Vagina (tissue), 2 donors: ENCODE results near the gene FLT4. TPM values are rescaled to one million over a fixed set of nuclear protein-coding genes. Genes with fewer than 3 reads are reported as not detected.
A peak's percentile ranks its signal among the peaks of the same experiment; 100 is the strongest.

Experiments
- DNase-seq, 2 donors: peaks; one replicate each; pipeline ENCODE4 v3.0.0-alpha.2; 2017; ENCODE audit errors: extremely low spot score in 2 of 2
- H3K27ac ChIP-seq: fragments of 200-600 bp; sonication (generic); one replicate; pipeline ENCODE4 v1.5.1; 2019
- H3K27me3 ChIP-seq: fragments of 200-600 bp; sonication (generic); one replicate; pipeline ENCODE4 v1.5.1; 2019
- H3K36me3 ChIP-seq, 2 donors: fragments of 200-600 bp; sonication (generic); one replicate each; pipeline ENCODE4 v1.5.1; 2017 to 2019
- H3K4me1 ChIP-seq: fragments of 200-600 bp; sonication (generic); one replicate; pipeline ENCODE4 v1.5.1; 2019
- H3K4me3 ChIP-seq, 2 donors: fragments of 200-600 bp; sonication (generic); 1 replicate in 1 of 2; 2 replicates in 1 of 2; pipeline ENCODE4 v1.5.1; 2016 to 2019
- H3K9me3 ChIP-seq: fragments of 200-600 bp; sonication (generic); one replicate; pipeline ENCODE4 v1.5.1; 2019
- CTCF ChIP-seq, 3 experiments: fragments of 450-650 bp in 2 of 3; fragments of 200-600 bp in 1 of 3; sonication (generic) in 1 of 3; IDR thresholded peaks; one replicate each; pipeline ENCODE4 v1.5.1; 2017 to 2019; ENCODE audit warnings: antibody characterized with exemption in 3 of 3, mild to moderate bottlenecking in 2 of 3, moderate library complexity in 2 of 3
- POLR2A ChIP-seq, 2 donors: fragments of 450-650 bp; IDR thresholded peaks; one replicate each; pipeline ENCODE4 v1.6.1; 2017; ENCODE audit warnings: antibody characterized with exemption in 2 of 2, mild to moderate bottlenecking in 2 of 2, moderate library complexity in 2 of 2
- POLR2AphosphoS5 ChIP-seq, 2 donors: sonication (generic); formaldehyde crosslinking; IDR thresholded peaks; one replicate each; pipeline ENCODE4 v1.9.0; 2017; ENCODE audit warnings: antibody characterized with exemption in 2 of 2, mild to moderate bottlenecking in 2 of 2, low read depth in 1 of 2; ENCODE audit not compliant: insufficient read depth in 1 of 2
- intact Hi-C: fragments of 100-400 bp; cut with DNase I; formaldehyde crosslinking; loops from one replicate; pipeline ENCODE4 v1.15.1; 2023
- total RNA-seq: library from RNA; depleted of rRNA; stranded (reverse); fragments of >200 nt; gene quantifications from one replicate; pipeline ENCODE4 v1.2.3, GENCODE V29; 2016

FLT4 gene
- total RNA-seq, 1 donor from 2014 or later: 20.9 TPM

- no peak for DNase-seq
- intact Hi-C loops: no loop called here
- Histone ChIP-seq H3K9me3 (no peaks in the 10 kb centered on the region), H3K4me1 (no peaks in the 10 kb centered on the region), H3K27ac (no peak overlapping the region), H3K36me3 (no peaks in the 10 kb centered on the region), H3K4me3 (no peak overlapping the region), H3K27me3 (no peaks in the 10 kb centered on the region)
- TF ChIP-seq POLR2A (IDR thresholded peaks at IDR 0.05) (no peak), CTCF (IDR thresholded peaks at IDR 0.05) (no peak), POLR2AphosphoS5 (IDR thresholded peaks at IDR 0.05; ENCODE audit: insufficient read depth in 1 of 2, low read depth in 1 of 2) (no peak)
Measured at GRCh38 chr5:180621311-180621710, 28.1 kb downstream of the FLT4 start.

- Histone ChIP-seq H3K27ac (no peak overlapping the region), H3K27me3 (no peaks in the 10 kb centered on the region), H3K9me3 (no peaks in the 10 kb centered on the region), H3K4me1 (no peaks in the 10 kb centered on the region), H3K36me3 (no peaks in the 10 kb centered on the region), H3K4me3 (no peak overlapping the region)
- no peak for DNase-seq
- intact Hi-C loops: no loop called here
- no peak for TF ChIP-seq POLR2A (IDR thresholded peaks at IDR 0.05)
- no peak for TF ChIP-seq CTCF (IDR thresholded peaks at IDR 0.05)
- TF ChIP-seq POLR2AphosphoS5 (IDR thresholded peaks at IDR 0.05; ENCODE audit: insufficient read depth in 1 of 2, low read depth in 1 of 2): no peak
Measured at GRCh38 chr5:180620014-180620413, 29.4 kb downstream of the FLT4 start.

- no peak for DNase-seq
- Histone ChIP-seq H3K9me3 (no peaks in the 10 kb centered on the region), H3K36me3 (no peaks in the 10 kb centered on the region), H3K27me3 (no peaks in the 10 kb centered on the region), H3K27ac (no peak overlapping the region), H3K4me1 (no peaks in the 10 kb centered on the region), H3K4me3 (no peak overlapping the region)
- TF ChIP-seq CTCF (IDR thresholded peaks at IDR 0.05) (no peak), POLR2A (IDR thresholded peaks at IDR 0.05) (no peak), POLR2AphosphoS5 (IDR thresholded peaks at IDR 0.05; ENCODE audit: insufficient read depth in 1 of 2, low read depth in 1 of 2) (no peak)
- intact Hi-C loops: no loop called here
Measured at GRCh38 chr5:180619563-180619915, 29.9 kb downstream of the FLT4 start.

- DNase-seq: no peak
- Histone ChIP-seq H3K4me1 (no peaks in the 10 kb centered on the region), H3K4me3 (peak overlapping the region in 1 of 2 donors; percentile 13), H3K9me3 (no peaks in the 10 kb centered on the region), H3K36me3 (no peaks in the 10 kb centered on the region), H3K27me3 (no peaks in the 10 kb centered on the region), H3K27ac (no peak overlapping the region)
- intact Hi-C loops: no loop called here
- no peak for TF ChIP-seq CTCF (IDR thresholded peaks at IDR 0.05)
- no peak for TF ChIP-seq POLR2A (IDR thresholded peaks at IDR 0.05)
- no peak for TF ChIP-seq POLR2AphosphoS5 (IDR thresholded peaks at IDR 0.05; ENCODE audit: insufficient read depth in 1 of 2, low read depth in 1 of 2)
Measured at GRCh38 chr5:180618829-180619562, 30.4 kb downstream of the FLT4 start.

GRCh38 chr5:180618487-180618828 lies 30.9 kb downstream of the FLT4 start:
- H3K4me1 ChIP-seq: no peaks in the 10 kb centered on the region
- no peaks in the 10 kb centered on the region for H3K9me3 ChIP-seq
- peak overlapping the region in 1 of 2 donors; percentile 13 for H3K4me3 ChIP-seq
- DNase-seq: no peak
- H3K36me3 ChIP-seq: no peaks in the 10 kb centered on the region
- no peak for TF ChIP-seq POLR2A (IDR thresholded peaks at IDR 0.05)
- no peak for TF ChIP-seq CTCF (IDR thresholded peaks at IDR 0.05)
- no peak for TF ChIP-seq POLR2AphosphoS5 (IDR thresholded peaks at IDR 0.05; ENCODE audit: insufficient read depth in 1 of 2, low read depth in 1 of 2)
- no peaks in the 10 kb centered on the region for H3K27me3 ChIP-seq
- intact Hi-C loops: no loop called here
- no peak overlapping the region for H3K27ac ChIP-seq
